HL-60 (cell line): ENCODE results near the gene SYNGR4.

ENCODE experiments used
- DNase-seq, 2 experiments: peaks; one replicate each; pipeline ENCODE4 v3.0.0-alpha.2; 2010 to 2020; ENCODE audit warnings: low read depth in 1 of 2, low spot score in 1 of 2
- H3K27ac ChIP-seq: fragments of 250-450 bp; sonication (Bioruptor Pico); replicated peaks from 2 replicates; pipeline ENCODE4 v1.5.1; 2020; ENCODE audit warnings: mild to moderate bottlenecking, moderate library complexity
- H3K27me3 ChIP-seq: fragments of 250-450 bp; sonication (Bioruptor Pico); 2 replicates; pipeline ENCODE4 v1.5.1; 2021; ENCODE audit warnings: mild to moderate bottlenecking, moderate library complexity; ENCODE audit not compliant: insufficient read depth, poor library complexity, severe bottlenecking
- H3K4me3 ChIP-seq: replicated peaks from 2 replicates; pipeline ENCODE4 v1.5.1; 2011; ENCODE audit warnings: mild to moderate bottlenecking, control low read depth, low read length; ENCODE audit not compliant: insufficient read depth
- GABPA ChIP-seq: IDR thresholded peaks from 2 replicates; pipeline ENCODE4 v1.6.1; 2012; ENCODE audit warnings: low read depth
- POLR2AphosphoS5 ChIP-seq: IDR thresholded peaks from 2 replicates; pipeline ENCODE4 v1.6.1; 2012; ENCODE audit warnings: low read depth
- SPI1 ChIP-seq: IDR thresholded peaks from 2 replicates; pipeline ENCODE4 v1.6.1; 2012; ENCODE audit warnings: low read depth, mild to moderate bottlenecking, borderline replicate concordance
- TF ChIP-seq, protein P1 (sequence below): IDR thresholded peaks from one replicate; pipeline ENCODE4 v1.5.1; 2011; ENCODE audit warnings: low read length, control low read depth, inconsistent platforms; ENCODE audit not compliant: insufficient read depth
- TF ChIP-seq, protein P2 (sequence below): IDR thresholded peaks from 2 replicates; pipeline ENCODE4 v1.6.1; 2012; ENCODE audit warnings: low read depth; ENCODE audit not compliant: insufficient replicate concordance

The SYNGR4 gene

DNA sequence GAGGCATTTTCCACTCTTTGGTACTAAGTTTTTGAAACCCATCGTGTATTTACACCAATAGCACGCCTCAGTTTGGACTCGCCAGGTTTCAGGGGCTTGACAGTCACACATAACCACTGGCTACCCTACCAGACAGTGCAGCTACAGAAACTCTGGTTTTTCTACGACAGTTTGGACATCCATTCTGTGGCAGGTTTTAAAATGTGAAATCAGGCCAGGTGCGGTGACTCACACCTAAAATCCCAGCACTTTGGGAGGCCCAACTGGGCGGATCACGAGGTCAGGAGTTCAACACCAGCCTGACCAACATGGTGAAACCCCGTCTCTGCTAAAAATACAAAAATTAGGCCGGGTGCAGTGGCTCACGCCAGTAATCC is 14.0 kb downstream of the SYNGR4 start:
- DNase-seq = no peak

DNA sequence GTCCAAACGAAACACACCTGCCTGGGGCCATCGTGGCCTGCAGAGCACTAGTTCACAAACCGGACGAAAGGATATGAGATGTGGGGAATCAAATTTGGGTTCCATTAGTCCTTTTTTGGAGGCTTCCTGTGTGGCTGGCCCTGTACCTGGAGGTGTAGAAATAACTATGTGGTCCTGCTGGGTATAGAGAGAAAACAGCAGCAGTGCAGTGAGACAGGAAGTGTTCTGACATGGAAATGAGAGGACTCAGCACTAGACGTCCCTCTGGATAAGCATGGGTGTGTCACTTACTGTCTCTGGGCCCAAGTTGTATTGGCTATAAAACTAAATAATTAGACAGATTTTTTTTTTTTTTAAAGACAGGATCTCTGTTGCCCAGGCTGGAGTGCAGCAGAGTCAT is 14.9 kb downstream of the SYNGR4 start:
- Histone ChIP-seq H3K4me3 (no peak overlapping the region), H3K27me3 (no peaks in the 10 kb centered on the region), H3K27ac (no peak overlapping the region)
- DNase-seq = no peak
- TF ChIP-seq GABPA (no peak), POLR2AphosphoS5 (no peak), SPI1 (no peak)
- TF ChIP-seq, protein P1, sequence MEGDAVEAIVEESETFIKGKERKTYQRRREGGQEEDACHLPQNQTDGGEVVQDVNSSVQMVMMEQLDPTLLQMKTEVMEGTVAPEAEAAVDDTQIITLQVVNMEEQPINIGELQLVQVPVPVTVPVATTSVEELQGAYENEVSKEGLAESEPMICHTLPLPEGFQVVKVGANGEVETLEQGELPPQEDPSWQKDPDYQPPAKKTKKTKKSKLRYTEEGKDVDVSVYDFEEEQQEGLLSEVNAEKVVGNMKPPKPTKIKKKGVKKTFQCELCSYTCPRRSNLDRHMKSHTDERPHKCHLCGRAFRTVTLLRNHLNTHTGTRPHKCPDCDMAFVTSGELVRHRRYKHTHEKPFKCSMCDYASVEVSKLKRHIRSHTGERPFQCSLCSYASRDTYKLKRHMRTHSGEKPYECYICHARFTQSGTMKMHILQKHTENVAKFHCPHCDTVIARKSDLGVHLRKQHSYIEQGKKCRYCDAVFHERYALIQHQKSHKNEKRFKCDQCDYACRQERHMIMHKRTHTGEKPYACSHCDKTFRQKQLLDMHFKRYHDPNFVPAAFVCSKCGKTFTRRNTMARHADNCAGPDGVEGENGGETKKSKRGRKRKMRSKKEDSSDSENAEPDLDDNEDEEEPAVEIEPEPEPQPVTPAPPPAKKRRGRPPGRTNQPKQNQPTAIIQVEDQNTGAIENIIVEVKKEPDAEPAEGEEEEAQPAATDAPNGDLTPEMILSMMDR = no peak
- TF ChIP-seq, protein P2, sequence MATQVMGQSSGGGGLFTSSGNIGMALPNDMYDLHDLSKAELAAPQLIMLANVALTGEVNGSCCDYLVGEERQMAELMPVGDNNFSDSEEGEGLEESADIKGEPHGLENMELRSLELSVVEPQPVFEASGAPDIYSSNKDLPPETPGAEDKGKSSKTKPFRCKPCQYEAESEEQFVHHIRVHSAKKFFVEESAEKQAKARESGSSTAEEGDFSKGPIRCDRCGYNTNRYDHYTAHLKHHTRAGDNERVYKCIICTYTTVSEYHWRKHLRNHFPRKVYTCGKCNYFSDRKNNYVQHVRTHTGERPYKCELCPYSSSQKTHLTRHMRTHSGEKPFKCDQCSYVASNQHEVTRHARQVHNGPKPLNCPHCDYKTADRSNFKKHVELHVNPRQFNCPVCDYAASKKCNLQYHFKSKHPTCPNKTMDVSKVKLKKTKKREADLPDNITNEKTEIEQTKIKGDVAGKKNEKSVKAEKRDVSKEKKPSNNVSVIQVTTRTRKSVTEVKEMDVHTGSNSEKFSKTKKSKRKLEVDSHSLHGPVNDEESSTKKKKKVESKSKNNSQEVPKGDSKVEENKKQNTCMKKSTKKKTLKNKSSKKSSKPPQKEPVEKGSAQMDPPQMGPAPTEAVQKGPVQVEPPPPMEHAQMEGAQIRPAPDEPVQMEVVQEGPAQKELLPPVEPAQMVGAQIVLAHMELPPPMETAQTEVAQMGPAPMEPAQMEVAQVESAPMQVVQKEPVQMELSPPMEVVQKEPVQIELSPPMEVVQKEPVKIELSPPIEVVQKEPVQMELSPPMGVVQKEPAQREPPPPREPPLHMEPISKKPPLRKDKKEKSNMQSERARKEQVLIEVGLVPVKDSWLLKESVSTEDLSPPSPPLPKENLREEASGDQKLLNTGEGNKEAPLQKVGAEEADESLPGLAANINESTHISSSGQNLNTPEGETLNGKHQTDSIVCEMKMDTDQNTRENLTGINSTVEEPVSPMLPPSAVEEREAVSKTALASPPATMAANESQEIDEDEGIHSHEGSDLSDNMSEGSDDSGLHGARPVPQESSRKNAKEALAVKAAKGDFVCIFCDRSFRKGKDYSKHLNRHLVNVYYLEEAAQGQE = no peak

More for the DNA sequence above, 14.0 kb downstream of the SYNGR4 start:
- TF ChIP-seq, protein P2 = no peak
- TF ChIP-seq, protein P1 = no peak
- no peak overlapping the region for H3K27ac ChIP-seq
- H3K27me3 ChIP-seq = no peaks in the 10 kb centered on the region
- H3K4me3 ChIP-seq = no peak overlapping the region

DNA sequence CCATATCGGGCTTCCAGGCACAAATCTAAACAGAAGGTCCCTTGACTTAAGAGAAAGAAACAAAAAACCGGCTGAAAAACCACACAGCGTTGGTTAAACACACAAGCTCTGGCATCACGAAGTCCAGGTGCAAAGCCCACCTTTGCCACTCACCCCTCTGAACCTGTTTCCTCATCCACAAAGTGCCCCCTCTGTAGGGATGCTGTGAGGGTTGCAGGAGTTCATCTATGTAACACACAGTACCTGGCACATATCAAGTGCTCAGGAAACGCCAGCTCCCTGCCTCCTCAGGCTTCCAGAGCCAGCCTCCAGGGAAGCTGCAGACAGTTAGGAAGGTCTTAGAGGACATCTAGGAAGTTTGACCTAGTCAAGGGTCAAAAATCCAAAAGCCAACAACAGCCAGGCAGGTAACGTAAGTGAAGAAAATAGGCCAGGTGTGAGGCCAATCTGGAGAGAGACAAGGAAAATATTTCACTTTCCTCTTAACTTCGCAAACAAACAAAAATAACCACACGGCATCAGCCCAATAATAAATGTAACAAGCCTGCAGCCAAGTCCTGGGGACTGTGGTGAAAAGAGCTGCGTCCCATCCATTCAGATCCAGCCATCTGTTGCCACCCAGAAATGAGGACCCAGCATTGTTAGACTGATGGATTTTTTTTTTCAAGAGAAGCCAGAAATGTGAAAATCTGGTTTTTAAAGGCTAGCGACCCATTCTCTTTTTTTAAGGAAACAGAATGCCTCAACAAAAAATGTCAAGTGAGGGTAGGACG is 17.2 kb downstream of the SYNGR4 start:
- no peak overlapping the region for H3K4me3 ChIP-seq
- no peak for DNase-seq
- no peak overlapping the region for H3K27ac ChIP-seq
- H3K27me3 ChIP-seq = no peaks in the 10 kb centered on the region
- TF ChIP-seq, protein P1 = no peak
- TF ChIP-seq, protein P2 = no peak
- TF ChIP-seq POLR2AphosphoS5 = no peak
- TF ChIP-seq GABPA = no peak
- no peak for TF ChIP-seq SPI1
